Nephron progenitor cell (in vitro differentiated cells): Measurements from ENCODE around the gene TNPO2.

ENCODE experiments used
- DNase-seq: peaks from one replicate; pipeline ENCODE4 v3.0.0; 2021
- H3K27ac Mint-ChIP-seq: 2 replicates; pipeline ENCODE4 v1.8.0; 2021; ENCODE audit warnings: mild to moderate bottlenecking, moderate library complexity, mixed read lengths
- H3K27me3 Mint-ChIP-seq: 2 replicates; pipeline ENCODE4 v1.8.0; 2021; ENCODE audit warnings: mild to moderate bottlenecking, low read depth, mixed read lengths; ENCODE audit not compliant: poor library complexity
- H3K36me3 Mint-ChIP-seq: 2 replicates; pipeline ENCODE4 v1.8.0; 2021; ENCODE audit warnings: low read depth, mixed read lengths
- H3K4me1 Mint-ChIP-seq: 2 replicates; pipeline ENCODE4 v1.8.0; 2021; ENCODE audit warnings: mixed read lengths
- H3K4me3 Mint-ChIP-seq: 2 replicates; pipeline ENCODE4 v1.8.0; 2021; ENCODE audit warnings: mild to moderate bottlenecking, moderate library complexity, mixed read lengths
- H3K9me3 Mint-ChIP-seq: 2 replicates; pipeline ENCODE4 v1.8.0; 2021; ENCODE audit warnings: mild to moderate bottlenecking, moderate library complexity, mixed read lengths
- TF ChIP-seq, protein P1 (sequence below): fragments of 200-600 bp; sonication (generic); IDR thresholded peaks from 2 replicates; pipeline ENCODE4 v1.5.0; 2021; ENCODE audit warnings: antibody characterized with exemption

The TNPO2 gene

DNA sequence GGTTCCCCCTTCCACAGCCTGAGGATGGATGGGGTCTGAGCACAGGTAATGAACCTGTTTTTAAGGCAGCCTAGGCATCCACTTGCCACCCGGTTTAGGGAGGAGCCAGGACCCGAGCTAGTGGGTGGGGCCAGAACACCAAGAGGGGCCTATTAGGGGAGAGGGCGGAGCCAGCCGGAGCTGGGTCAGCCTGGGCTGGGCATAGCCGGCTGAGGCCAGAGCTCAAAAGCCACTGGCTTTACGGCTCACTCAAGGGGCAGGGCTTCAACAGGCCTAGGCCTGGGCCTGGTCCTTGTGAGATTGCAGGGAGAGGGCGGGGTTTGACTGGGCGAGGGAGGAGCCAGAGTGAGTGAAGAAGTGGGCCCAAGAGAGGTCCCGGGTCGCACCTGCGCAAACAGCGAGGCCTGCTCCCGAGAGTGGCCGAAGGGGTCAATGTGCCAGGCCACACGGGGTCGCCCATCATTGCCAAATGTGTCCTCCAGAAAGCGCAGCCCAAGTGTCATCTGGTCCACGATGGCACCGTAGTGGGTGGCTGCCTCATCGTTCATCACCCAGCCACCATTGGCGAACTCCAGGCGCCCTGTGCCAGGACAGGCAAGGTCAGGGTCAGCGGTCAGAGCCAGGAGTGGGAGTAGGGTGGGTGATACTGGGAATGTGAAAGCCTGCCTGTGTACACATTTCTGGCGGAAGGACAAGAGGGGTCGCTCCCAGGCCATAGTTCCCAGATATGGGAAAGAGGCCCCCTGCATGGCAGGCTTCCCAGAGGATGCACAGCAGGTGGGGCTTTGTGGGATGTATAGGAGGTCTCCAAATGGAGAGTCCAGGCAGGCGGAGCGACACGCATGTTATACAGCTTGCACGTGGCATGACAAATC is 59.1 kb downstream of the TNPO2 start:
- H3K27ac Mint-ChIP-seq, result no peak overlapping the region
- H3K9me3 Mint-ChIP-seq, result no peaks in the 10 kb centered on the region
- H3K4me3 Mint-ChIP-seq, result peak overlapping the region; percentile 97
- H3K4me1 Mint-ChIP-seq, result peaks cover 50% of the 10 kb centered on the region
- H3K27me3 Mint-ChIP-seq, result peaks cover 4% of the 10 kb centered on the region
- TF ChIP-seq, protein P1, sequence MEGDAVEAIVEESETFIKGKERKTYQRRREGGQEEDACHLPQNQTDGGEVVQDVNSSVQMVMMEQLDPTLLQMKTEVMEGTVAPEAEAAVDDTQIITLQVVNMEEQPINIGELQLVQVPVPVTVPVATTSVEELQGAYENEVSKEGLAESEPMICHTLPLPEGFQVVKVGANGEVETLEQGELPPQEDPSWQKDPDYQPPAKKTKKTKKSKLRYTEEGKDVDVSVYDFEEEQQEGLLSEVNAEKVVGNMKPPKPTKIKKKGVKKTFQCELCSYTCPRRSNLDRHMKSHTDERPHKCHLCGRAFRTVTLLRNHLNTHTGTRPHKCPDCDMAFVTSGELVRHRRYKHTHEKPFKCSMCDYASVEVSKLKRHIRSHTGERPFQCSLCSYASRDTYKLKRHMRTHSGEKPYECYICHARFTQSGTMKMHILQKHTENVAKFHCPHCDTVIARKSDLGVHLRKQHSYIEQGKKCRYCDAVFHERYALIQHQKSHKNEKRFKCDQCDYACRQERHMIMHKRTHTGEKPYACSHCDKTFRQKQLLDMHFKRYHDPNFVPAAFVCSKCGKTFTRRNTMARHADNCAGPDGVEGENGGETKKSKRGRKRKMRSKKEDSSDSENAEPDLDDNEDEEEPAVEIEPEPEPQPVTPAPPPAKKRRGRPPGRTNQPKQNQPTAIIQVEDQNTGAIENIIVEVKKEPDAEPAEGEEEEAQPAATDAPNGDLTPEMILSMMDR, result no peak
- peak; percentile 52 for DNase-seq
- H3K36me3 Mint-ChIP-seq, result peaks cover 20% of the 10 kb centered on the region

DNA sequence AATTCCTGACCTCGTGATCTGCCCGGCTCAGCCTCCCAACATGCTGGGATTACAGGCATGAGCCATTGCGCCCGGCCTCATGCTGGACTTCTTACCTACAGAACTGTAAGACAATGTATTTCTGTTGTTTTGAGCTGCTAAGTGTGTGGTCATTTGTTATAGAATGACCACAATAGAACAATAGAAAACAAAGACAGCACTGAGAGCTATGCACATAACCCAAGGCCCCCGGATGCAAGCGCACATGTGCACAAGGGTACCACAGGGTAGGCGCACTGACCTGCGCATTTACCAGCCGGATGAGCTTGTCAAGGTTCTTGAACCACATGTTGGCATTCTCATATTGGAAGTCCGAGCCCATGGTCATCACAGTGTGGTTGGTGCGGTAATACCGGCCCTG is 62.8 kb downstream of the TNPO2 start:
- no peak overlapping the region for H3K27ac Mint-ChIP-seq
- TF ChIP-seq, protein P1, result no peak
- H3K36me3 Mint-ChIP-seq, result peaks cover 41% of the 10 kb centered on the region
- no peaks in the 10 kb centered on the region for H3K9me3 Mint-ChIP-seq
- no peak for DNase-seq
- peaks cover 19% of the 10 kb centered on the region for H3K4me1 Mint-ChIP-seq
- peaks cover 4% of the 10 kb centered on the region for H3K27me3 Mint-ChIP-seq
- no peak overlapping the region for H3K4me3 Mint-ChIP-seq

DNA sequence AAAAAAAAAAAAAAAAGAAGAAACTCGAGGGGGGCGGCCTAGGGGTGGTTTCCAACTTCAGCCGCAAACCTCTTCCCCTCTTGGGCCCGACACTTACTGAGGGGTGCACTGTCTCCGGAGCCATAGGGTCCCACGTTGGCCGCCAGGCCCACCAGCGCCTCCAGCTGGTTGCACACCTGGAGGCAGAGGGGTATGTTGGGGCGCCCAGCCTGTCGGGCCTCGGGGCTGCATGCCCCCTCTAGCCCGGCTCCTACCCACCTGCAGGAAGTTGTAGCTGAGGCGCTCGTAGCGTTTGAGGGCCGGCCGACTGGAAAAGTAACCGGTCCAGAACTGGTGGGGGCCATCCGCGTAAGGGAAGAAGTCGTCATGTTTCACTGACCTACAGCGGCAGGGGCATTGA is 65.8 kb downstream of the TNPO2 start:
- no peak for DNase-seq
- no peaks in the 10 kb centered on the region for H3K9me3 Mint-ChIP-seq
- TF ChIP-seq, protein P1, result no peak
- H3K27ac Mint-ChIP-seq, result no peak overlapping the region
- H3K4me1 Mint-ChIP-seq, result peaks cover 13% of the 10 kb centered on the region
- H3K4me3 Mint-ChIP-seq, result no peak overlapping the region
- H3K36me3 Mint-ChIP-seq, result peaks cover 51% of the 10 kb centered on the region
- H3K27me3 Mint-ChIP-seq, result no peaks in the 10 kb centered on the region

DNA sequence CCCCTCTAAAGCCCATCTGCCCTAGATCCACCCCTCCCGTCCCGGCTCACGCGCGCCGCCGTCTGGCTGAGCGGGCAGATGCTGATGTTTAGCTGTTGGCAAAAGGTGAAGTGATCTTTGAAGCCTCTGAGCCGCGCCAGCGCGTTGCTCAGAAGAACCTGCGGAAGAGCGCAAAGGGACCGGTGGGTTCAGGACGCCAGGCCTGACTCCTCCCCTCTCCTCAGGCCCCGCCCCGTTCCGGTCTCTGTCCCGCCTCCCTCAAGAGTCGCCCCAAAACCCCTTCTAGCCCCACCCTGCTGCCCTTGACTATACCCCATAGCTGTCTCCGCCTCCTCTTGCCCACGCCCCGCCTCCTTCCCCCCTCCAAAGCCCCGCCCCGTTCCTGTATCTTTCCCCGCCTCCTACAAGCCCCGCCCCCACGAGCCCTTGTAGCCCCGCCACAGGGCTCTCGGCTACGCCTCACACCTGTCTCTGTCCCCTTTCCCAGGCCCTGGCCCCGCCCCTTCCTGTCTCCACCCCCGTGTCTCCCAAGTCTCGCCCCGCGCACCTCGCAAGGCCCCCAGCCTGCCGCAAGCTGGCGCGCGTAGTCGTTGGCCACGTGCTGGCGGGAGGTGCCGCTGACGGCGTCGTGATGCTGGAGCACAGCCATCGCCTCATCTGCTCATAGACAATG is 66.7 kb downstream of the TNPO2 start:
- no peaks in the 10 kb centered on the region for H3K9me3 Mint-ChIP-seq
- H3K4me3 Mint-ChIP-seq, result no peak overlapping the region
- peaks cover 13% of the 10 kb centered on the region for H3K4me1 Mint-ChIP-seq
- no peaks in the 10 kb centered on the region for H3K27me3 Mint-ChIP-seq
- DNase-seq, result no peak
- peaks cover 51% of the 10 kb centered on the region for H3K36me3 Mint-ChIP-seq
- TF ChIP-seq, protein P1, result no peak
- peak overlapping the region; percentile 27 for H3K27ac Mint-ChIP-seq

DNA sequence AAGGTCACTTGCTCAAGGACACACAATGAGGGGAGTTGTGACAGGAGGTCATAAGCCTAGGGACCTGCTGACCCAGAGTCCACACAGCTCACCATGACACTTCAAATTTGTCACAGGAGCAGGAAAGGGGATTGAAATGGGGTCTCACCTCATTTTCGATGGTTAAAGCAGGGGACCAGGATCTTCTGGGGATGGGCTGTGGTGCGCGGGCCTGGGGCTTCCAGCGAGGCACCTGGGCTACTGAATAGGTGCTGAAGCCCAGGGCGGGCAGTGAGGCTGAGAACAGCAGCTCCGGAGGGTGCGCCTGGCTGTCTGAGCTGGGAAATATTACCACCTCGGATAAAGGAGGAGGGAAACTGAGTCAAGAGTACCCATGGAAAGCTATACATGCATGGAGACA is 68.2 kb downstream of the TNPO2 start:
- TF ChIP-seq, protein P1, result no peak
- Mint-ChIP-seq H3K9me3 (no peaks in the 10 kb centered on the region), H3K4me3 (no peak overlapping the region), H3K4me1 (peaks cover 13% of the 10 kb centered on the region), H3K27ac (peak overlapping the region; percentile 23), H3K27me3 (no peaks in the 10 kb centered on the region), H3K36me3 (peaks cover 57% of the 10 kb centered on the region)
- no peak for DNase-seq
